ENCODE results near the gene AKAP8.

DNA sequence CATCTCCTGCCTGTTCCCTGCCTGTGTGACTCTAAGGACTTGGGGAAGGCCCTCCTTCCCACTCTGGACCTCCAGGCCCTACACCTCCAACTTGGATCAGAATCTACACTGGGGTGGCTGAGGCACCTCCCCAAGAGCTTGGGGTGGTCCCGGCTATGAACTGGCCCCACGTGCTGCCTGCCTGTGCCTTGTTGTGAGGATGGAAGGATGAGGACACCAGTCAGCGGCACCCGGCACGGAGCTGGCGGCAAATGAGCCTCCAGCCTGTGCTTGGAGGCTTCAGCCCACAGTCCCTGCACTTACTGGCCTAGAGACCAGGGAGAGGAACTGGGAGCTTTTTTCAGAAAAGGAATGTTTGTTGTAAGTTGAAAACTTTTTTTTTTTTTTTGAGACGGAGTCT, 8.5 kb downstream of the AKAP8 start:
- TF ChIP-seq CTCF (IDR thresholded peaks at IDR 0.05) (no peak), POLR2A (IDR thresholded peaks at IDR 0.05) (no peak), EP300 (IDR thresholded peaks at IDR 0.05) (no peak)

Measured in ovary (tissue), 3 donors.